IPS-NIHi11 (cell line): ENCODE results near the gene ZNF831.
A peak's percentile ranks its signal among the peaks of the same experiment; 100 is the strongest.

Source experiments
- DNase-seq: peaks from one replicate; pipeline ENCODE4 v3.0.0; 2012; ENCODE audit warnings: mixed read lengths, low spot score

Gene ZNF831

DNA sequence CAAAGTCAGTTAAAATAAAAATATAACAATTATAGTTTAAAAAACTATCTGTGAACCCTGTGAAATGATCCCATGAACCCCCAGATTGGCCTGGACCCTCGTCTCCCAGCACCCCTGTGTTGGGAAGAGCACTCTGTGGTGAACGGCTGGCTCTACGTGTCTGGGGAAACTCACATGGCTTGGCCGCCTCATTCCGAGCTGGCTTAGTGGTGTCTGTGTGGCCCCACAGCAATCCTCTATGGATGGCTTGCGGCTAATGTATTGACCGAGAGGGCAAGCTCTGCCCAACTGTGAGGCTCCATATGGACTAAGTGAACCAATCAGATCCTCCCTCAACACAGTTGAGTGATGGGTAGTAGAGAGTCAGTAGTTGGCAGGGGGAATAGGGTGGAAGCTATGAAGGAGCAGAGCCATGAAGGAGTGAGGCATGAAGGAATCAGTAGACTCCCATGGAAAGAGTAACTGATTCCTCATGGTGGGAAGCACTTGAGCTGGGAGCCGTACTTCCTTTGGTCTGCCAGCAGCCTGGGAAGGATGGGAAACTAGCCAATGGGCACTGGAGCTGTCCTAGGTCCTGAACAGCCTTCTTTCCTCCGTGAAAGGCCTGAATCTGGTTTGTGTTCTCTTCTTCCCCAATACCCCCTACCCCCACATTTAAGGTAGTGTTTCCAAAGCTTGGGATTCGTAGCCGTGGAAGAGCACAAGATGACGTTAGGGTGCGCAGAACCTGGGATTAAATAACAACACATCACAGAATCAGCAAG, 21.6 kb upstream of the ZNF831 start:
- DNase-seq, result peak; percentile 65

DNA sequence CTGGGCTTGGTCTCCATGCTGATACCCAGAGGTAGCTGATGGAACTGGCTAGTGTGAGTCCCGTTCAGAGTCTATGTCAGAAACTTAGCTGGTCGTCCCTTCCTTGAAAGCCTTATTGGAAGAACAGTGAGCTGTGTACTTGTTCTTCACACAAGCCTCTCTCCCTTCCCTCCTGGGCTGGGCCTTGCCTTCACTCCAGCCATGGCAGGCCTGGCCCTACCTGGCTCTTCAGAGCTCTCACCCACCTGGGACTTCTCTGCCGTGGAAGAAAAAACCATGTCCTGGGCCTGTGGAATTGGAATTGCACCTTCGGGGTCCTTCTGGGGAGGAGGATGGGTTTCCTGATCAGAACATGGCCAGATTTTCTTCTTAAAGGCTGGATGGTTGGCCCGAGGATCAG, 20.3 kb upstream of the ZNF831 start:
- no peak for DNase-seq

DNA sequence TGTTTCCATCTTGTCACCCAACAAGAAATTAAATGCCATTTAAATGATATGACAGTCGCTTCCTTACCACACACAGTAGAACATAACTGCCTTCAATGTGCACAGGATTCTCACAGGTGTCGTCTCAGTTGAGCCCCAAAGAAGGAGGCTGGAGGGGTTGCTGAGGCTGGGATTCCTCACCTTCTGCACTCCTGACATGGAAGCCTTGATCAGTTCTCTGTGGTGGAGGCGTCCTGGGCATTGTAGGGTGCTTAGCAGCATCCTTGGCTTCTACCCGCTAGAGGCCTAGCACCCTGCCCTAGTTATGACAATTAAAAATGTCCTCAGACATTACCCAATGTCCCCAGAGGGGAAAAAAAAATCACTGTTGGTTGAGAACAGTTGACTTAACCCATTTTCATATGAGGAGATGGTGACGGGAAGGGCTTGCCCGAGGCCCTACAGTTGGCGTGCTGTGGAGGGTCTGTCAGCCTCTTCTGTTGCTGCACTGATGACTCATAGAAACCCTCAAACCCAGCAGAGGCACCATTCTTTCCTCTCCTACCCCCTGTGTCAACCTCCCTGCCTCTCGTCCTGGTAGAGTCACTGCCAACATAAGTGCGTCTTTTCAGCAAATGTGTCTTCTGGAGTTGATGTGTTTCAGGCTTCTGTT, 19.3 kb upstream of the ZNF831 start:
- no peak for DNase-seq

DNA sequence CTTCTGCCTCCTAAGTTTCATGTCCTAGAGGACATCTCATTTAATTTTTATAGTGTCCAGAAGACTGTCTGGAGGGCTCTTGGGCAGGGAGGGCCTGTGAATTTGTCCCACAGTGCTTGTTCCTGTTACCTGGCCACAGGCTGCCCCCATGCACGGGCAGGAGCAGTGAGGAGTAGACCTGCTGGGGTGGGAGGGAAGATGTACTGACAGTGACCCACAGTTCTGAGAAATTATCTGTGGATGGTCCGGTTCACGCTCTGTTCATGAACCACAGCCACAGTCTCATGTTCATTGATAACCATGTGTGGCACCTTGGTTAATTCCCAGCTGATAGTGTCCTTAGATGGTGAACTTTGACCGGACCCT, 18.8 kb upstream of the ZNF831 start:
- DNase-seq, result no peak

DNA sequence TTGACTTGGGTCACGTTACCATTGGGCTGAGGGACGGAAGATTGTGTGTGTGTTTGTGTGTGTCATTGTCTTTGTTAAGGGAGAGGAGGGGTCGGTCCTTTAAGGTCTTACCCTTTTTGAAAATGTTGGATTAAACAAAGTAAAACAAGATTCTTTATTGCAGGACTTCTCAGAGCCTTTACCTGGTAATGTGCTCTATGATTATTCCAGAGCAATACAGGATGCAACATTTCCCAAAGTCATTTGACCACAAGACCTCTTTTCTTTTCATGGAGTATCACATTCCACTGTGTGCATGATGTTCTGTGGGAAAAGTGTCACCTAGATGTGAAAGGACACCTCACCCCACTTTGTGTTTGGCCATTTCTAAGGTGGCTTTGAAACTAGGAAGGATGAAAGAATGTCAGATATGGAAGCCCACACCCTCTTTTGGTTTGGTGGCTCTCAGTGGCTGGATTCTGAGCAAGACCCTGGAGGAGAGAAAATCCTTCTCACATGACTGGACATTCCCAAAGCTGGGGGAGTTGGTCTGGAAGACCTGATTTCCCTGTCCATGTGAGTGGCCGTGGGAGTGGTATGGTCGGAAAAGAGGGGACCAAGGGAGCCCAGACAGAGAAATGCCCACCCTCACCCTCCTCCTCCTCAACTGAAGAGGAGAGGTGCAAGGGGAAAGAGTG, 18.2 kb upstream of the ZNF831 start:
- no peak for DNase-seq

DNA sequence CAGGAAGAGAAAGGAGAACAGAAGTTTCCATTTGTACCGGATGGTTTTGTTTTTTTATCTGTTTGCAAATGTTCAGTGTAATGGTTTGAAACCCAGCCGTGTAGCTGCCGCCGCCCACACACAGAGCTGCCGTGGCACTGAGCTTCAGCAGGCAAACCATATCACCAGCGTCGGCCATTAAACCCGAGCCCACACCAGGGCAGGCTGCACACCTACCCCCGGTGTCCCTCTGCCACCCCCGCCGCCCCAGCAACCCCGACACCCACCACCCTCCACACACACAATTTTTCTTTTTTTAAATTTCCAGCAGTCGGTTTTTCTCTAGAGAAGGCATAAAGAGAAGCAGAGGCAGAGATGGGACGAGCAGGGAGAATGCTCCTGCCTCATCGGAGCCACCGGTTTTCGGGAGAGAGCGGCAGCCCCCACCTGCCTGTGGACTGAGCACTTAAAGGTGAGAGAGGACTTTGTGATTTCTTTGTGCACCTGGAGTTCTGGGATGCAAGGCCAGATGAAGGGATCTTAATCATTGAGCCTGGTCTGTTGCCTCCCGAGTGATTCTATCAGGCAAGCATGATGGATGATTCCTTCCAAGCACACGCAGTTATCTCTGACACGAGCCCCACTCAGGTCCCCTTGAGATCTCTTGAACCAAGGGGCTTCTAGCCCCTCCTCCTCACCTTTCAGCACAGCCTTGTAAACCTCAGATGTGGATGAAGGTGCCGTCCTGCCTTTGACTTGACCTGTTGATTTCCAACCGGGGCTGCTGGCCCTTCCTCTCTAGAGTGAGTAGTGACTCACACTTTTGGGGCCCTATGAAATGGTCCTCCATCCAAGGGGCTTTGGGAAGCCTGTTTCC, 17.5 kb upstream of the ZNF831 start:
- no peak for DNase-seq

DNA sequence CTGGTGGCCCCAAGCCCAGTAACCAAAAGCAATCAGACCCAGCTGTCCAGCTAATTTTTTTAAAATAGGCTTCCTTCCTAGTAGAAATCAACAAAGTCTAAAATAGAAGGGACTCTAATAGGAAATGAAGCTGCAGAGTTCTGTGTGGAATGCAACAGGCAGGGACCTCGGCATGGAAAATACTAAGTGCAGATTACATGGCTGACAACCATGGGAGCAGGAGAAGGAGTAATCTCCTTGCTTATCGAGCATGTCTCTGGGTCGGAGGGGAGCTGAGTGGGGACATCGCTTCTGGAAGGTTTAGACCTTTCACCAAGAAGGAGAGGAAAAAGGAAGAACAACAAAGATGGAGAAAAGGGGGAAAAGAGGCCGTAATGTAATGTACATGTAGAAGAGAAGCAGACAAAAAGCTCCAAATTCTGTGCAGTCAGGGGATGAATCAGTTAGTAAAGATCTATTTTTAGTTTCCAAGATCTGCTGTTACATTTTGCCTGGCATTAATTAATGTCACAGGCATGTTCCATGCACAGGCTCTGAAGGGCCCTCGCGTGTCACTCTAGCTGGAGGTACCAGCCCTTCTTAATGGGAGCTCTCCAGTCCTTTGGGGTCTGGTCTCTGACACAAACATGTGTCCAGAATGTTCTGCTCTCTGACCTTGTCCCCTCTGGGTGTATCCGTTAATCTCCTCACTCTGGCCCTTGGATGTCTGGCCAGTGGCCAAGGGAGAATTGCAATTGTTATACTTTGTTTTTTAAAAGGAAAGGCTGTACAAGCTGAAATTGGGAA, 16.6 kb upstream of the ZNF831 start:
- no peak for DNase-seq

DNA sequence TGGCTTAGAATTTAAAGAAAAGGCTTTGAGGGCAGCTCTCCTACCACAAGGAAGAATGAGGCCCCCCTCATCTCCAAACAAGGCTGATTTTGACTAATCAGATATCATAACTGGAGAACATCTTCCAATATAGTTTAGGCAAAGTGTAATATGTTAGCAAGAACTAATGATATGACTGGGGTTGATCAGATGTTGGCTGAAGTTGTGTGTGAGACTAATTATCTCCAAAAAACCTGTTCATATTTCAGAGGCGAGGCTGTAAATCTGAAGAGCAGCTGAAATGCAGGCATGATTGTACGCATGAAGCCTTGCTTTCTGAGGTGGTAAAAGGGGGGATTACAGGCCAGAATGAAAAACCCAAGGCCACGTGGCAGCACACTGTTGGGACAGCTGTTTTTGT, 16.0 kb upstream of the ZNF831 start:
- DNase-seq, result no peak

DNA sequence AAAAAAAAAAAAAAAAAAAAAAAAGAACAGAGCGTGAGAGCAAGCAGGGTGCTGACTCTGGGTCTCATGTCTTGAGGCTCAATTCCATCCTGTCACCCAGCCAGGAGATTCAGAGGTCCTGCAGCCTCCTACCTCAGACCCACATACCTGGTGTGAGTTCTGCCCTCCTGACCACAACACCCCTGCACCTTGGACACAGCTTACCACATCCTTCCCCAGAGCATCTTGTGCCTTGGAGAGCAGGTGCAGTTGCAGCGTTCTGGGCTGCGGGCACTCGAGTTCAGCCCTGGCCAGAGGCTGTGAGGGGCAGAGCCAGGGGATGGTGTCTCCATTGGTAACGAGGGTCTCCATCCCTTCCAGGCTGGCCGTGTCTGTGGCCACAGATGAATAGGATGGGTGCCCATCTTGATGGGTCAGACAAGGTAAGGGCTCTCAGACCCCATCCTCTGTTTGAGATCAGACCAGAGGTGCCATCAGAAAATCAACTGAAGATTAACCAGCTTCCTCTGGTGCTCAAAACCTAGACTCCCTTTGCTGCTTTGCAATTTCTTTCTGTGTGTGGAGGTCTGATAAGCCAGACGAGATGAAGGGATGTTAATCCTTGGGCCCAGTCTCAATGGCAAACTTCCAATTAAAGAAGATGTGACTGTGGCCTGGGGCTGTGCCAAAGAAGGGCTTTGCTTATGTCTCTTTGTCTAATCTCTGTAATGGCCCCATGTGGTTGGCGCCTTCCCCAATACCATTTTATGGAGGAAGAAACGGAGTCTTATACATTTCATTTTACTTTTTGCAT, 14.7 kb upstream of the ZNF831 start:
- no peak for DNase-seq

DNA sequence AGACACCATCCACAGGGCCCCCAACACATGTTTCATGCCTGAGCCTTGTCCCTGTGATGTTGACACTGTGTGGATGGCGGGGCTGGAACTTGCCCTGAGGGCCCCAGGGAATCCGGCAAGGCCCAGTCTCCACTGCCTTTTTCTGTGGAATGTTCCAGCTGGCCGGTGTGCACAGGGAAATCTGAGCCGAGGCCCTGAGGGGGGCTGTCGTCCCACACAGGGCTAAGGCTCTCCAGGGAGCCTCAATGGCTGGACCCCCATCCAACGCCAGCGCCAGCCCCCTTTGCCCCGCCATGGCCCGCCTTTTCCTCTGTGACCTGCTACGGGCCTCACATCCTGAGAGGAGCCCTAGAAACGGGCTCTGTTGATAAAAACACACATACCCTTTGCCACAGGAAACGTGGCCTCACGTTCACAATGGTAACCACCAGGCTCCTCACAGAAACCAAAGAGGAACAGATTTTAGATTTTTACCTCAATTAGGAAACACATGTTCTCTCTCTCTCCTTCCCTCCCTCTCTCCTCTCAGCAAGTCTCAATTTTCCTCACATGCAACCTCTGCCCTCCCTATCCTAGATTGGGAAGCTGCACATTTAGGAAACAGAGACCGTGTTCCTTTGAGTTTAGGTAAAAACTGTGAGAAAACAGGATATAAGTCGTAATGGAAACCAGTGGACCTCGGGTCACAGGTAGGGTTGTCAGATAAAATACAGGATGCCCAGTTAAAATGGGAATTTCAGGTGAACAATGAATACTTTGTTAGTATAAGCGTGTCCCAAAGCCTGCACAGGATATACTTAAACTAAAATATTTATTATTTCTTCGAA, 13.7 kb upstream of the ZNF831 start:
- no peak for DNase-seq

DNA sequence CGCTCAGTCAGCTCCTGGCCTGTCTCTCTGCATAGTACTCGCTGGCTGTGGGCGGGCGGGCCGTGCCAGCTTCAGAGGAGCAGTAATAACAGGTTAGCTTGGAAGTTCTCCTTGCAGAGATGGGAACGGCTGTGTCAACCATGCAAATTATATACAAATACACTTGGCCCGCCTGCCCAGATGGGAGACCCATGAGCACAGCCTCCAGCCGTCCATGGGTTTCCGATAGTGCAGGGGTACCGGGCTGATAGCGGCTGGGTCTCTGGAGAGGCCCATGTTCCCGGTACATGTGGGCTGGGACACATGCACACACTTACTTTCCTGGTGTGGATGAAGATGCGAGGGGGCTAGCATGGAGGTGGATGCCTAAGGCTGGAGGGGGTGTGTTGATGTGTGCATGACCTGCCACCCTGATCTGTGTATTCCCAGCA, 12.8 kb upstream of the ZNF831 start:
- DNase-seq, result no peak

DNA sequence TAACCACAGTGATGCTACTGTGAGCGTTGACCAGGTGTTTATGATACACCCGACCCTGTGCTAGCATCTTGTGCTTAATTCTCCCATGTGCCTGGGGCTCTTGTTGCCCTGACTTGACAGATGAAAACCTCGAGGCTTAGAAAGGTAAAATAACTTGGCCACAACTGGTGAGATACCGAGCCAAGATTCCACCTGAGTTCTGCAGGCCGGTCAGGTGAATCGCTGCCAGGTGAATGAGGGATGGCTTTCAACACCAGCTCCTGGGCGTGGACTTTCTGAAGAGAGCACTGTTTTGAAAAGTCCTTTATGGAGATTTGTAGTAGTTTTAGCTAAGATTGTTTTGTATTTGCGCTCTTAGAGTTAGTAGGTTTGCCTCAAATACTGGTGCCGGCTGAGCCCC, 12.2 kb upstream of the ZNF831 start:
- no peak for DNase-seq

DNA sequence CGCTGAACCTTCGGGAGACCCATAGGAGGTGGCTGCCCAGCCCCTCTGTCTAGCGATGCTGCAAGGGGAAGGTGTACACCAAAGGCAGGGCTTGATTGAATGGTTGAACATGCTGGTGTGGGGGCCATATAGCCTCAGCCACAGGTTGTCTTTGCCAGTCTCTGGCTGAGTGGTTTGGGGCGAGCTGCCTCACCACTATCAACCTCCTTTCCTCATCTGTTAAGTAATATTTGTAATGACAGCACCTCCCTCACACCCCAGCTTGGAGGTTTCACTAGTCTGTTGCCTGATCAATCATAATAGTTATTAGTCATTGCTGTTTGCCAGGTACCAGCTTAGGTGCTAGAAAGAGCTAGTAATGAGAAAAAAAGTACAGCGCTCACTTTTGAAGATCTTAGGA, 11.8 kb upstream of the ZNF831 start:
- no peak for DNase-seq

DNA sequence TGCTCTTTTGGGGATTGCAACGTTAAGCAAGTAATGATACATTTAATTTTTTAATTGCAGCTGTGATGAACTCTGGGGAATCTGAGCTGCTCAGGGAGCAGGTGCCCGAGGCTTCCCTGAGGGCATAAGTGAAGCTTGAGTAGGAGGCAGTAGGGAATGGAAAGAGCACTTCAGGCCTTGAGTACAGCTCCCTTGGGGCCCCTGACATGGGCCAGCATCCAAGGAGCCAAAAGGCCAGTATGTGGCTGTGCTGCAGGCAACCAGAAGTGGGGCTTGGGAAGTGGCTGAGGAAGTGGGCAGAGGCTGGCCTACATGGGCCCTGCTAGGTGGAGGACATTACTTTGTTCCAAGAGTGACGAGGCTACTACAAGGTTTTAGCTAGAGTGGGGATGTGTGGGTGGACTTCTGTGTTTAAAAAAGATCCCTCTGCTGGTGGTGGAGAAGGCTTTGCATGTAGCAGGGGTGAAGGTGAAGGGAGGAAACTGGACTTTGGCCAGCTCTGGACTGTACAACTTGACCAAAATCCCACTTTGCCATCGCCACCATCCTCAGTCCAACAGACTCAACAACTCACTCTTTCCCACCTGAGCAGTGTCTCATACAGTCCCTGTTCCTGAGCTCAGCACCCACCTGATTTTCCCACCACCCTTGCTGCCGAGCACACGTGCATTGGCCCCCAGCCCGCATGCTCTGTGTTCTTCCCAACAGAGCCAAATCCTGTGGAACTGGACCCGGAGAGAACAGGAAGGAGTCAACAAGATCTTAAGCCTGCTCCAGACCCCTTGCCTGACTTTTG, 10.9 kb upstream of the ZNF831 start:
- DNase-seq, result no peak

DNA sequence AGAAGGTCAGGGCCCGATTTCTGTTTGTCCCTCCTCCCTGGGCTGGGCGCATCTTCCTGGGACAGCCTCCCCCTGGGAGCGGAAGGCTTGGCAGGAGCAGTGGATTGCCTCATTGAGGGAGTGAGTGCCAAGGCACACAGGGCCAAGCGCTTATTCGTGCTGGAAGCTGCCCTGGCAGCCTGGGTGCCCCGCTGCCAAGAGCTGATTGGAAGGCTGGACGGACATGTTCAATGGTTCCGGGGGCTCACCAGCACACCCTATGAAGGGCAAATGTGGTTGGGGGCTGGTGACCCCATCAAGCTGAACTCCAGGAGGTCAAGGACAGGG, 10.3 kb upstream of the ZNF831 start:
- DNase-seq, result no peak

DNA sequence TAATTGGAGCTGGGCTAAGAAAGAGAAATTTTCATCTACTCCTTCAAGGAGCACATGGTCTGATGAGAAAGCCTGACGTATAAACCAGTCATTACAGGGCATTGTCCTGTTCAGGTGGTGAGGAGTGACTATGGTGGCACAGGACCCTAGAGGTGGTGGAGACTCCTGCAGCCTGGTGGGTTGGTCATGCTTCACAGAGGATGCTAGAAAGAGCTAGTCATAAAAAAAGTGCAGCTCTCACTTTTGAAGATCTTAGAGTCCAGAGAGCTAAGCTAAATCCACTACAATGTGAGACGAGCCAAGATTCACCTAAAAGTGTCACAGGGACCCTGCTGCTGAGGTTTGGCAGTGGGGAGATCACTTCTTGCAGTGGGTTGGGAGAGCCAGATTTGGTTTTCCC, 9.8 kb upstream of the ZNF831 start:
- no peak for DNase-seq

DNA sequence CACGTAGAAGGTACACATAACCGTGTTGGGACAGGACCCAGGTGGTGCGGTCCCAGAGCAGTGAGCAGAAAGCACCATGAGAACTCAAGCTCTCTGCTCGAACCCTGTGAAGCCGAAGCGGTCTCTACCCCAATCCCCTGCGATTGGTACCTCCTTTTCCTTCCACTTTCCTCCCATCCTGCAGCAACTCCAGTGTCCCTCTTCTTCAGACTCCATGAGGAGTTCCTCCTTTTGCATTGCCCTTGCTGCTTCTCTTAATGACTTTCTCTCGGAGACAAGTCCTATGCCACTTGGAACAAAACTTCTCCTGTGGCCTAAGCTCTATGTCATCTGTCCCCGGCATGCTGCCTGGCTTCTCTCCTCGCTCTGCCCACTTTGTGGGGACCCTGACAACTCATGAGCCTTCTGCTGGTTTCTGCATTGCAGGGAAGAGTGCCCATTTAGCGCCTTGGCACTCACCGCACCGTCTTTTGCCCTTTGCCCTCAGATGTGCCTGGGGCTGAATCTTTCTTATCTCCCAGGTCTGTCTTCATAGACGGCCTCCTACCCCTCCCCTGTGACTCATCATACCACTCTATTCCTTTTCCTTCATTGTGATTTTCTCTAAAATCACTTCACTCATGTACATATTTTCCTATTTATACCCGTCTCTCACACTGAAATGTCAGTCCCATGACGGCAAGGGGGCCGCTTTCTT, 9.2 kb upstream of the ZNF831 start:
- DNase-seq, result no peak

DNA sequence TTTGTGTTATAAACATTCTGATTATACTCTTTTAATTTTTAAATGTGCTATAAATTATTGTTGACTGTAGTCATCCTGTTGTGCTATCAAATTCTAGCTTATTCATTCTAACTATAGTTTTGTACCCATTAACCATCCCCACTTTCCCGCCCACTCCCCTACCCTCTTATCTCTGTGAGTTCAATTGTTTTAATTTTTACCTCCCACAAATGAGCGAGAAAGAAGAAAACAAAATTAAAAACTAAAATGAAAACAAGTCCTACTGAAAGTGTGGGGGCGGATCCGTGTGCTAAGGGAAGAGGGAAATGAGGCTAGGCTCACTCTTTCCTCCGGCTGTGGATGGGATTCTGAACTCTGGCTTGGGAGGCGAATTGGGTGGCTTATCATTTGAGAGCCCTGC, 6.6 kb upstream of the ZNF831 start:
- DNase-seq, result no peak

DNA sequence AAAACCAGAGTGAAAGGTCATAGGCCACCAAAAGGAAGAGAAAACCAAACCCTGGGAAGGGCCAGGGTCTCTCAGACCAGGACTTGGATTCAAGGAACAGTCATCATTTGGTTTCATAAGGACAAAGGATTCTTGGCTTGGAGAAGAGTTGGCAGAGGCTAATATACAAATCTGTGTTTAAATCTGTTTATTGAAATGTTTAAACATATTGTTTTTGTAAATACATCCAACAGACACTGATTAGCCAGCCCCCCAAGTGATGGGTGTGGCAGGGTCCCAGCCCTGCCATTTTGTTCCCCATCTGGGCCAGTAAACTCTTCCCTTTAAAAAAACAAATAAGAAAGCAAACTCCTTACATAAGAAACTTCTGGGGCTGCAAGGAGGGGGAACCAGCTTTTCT, 6.1 kb upstream of the ZNF831 start:
- DNase-seq, result no peak
